Testis (tissue), 2 donors: ENCODE data around the gene ABLIM3.

ENCODE experiments used
- POLR2A ChIP-seq: fragments of 450-650 bp; IDR thresholded peaks from one replicate; pipeline ENCODE4 v1.6.1; 2017; ENCODE audit warnings: antibody characterized with exemption, mild to moderate bottlenecking, moderate library complexity
- TF ChIP-seq, protein P1 (sequence below), 3 experiments: fragments of 450-650 bp in 2 of 3; fragments of 200-600 bp in 1 of 3; sonication (generic) in 1 of 3; IDR thresholded peaks; one replicate each; pipeline ENCODE4 v1.5.1; 2016 to 2019; ENCODE audit warnings: antibody characterized with exemption in 3 of 3, mild to moderate bottlenecking in 2 of 3, moderate library complexity in 1 of 3

DNA sequence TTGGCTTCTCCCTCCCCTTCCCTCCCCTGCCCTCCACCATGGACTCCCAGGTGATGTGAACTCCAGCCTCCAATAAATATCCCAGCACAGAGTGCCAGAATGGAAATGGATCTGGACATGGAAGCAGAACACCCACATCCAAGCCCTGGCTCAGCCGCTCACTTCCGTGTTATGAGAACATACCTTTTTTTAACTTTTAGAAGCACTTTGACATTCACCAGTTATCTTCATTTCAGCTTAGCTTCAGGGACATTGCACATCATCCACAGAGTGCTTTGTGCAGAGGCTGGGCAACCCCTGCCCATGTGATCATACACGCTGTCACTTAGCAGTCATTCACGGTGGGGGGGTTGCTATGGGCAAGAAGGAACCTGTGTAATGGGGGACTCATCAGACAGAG, 139.5 kb downstream of the ABLIM3 start:
- TF ChIP-seq, protein P1, sequence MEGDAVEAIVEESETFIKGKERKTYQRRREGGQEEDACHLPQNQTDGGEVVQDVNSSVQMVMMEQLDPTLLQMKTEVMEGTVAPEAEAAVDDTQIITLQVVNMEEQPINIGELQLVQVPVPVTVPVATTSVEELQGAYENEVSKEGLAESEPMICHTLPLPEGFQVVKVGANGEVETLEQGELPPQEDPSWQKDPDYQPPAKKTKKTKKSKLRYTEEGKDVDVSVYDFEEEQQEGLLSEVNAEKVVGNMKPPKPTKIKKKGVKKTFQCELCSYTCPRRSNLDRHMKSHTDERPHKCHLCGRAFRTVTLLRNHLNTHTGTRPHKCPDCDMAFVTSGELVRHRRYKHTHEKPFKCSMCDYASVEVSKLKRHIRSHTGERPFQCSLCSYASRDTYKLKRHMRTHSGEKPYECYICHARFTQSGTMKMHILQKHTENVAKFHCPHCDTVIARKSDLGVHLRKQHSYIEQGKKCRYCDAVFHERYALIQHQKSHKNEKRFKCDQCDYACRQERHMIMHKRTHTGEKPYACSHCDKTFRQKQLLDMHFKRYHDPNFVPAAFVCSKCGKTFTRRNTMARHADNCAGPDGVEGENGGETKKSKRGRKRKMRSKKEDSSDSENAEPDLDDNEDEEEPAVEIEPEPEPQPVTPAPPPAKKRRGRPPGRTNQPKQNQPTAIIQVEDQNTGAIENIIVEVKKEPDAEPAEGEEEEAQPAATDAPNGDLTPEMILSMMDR (IDR thresholded peaks at IDR 0.05) = no peak
- no peak for TF ChIP-seq POLR2A
